ENCODE results near the gene GNAL.

GRCh38 chr18:11696451-11696850 is 7.4 kb downstream of the GNAL start:
- no peak for TF ChIP-seq CTCF (IDR thresholded peaks at IDR 0.05)
- no peak for TF ChIP-seq POLR2AphosphoS5 (IDR thresholded peaks at IDR 0.05)

All from sigmoid colon (tissue), 4 donors.